K562 (cell line): Measurements from ENCODE around the gene ADAMTS15.

ENCODE experiments used
- ASH1L ChIP-seq: fragments of 450-650 bp; IDR thresholded peaks from 2 replicates; pipeline ENCODE4 v1.6.1; 2018; ENCODE audit warnings: borderline replicate concordance, mild to moderate bottlenecking, low read depth; ENCODE audit not compliant: partially characterized antibody
- CHD2 ChIP-seq: IDR thresholded peaks from 2 replicates; pipeline ENCODE4 v1.6.1; 2011; ENCODE audit warnings: low read depth, low read length
- HDAC2 ChIP-seq: fragments of 450-650 bp; IDR thresholded peaks from 2 replicates; pipeline ENCODE4 v1.6.1; 2016; ENCODE audit warnings: mild to moderate bottlenecking
- RBM14 ChIP-seq: fragments of 200-400 bp; formaldehyde crosslinking; IDR thresholded peaks from 2 replicates; pipeline ENCODE4 v1.6.1; 2018; ENCODE audit warnings: low read depth, mild to moderate bottlenecking, low read length, moderate library complexity, borderline replicate concordance; ENCODE audit not compliant: insufficient read depth
- SMC3 ChIP-seq: conservative IDR thresholded peaks from 2 replicates; pipeline ENCODE4 v1.6.1; 2011; ENCODE audit warnings: low read depth, low read length, improper control_type of control experiment; ENCODE audit not compliant: insufficient read depth
- TCF7 ChIP-seq: sonication (generic); IDR thresholded peaks from 2 replicates; pipeline ENCODE4 v1.6.1; 2016; ENCODE audit warnings: antibody characterized with exemption, borderline replicate concordance
- ZNF224 ChIP-seq: sonication (generic); formaldehyde crosslinking; IDR thresholded peaks from 2 replicates; pipeline ENCODE4 v1.8.0; 2022; ENCODE audit warnings: mild to moderate bottlenecking, missing genetic modification reagents
- TF ChIP-seq, protein P1 (sequence below), 3 experiments: IDR thresholded peaks in 2 of 3; conservative IDR thresholded peaks in 1 of 3; 2 replicates each; pipeline ENCODE4 v1.5.1; 2011 to 2012; ENCODE audit warnings: low read length in 3 of 3, mild to moderate bottlenecking in 3 of 3, control low read depth in 2 of 3, improper control_type of control experiment in 1 of 3, inconsistent platforms in 1 of 3, low read depth in 1 of 3, mixed read lengths in 1 of 3, moderate library complexity in 1 of 3; ENCODE audit not compliant: insufficient read depth in 2 of 3

- TF ChIP-seq, protein P1, sequence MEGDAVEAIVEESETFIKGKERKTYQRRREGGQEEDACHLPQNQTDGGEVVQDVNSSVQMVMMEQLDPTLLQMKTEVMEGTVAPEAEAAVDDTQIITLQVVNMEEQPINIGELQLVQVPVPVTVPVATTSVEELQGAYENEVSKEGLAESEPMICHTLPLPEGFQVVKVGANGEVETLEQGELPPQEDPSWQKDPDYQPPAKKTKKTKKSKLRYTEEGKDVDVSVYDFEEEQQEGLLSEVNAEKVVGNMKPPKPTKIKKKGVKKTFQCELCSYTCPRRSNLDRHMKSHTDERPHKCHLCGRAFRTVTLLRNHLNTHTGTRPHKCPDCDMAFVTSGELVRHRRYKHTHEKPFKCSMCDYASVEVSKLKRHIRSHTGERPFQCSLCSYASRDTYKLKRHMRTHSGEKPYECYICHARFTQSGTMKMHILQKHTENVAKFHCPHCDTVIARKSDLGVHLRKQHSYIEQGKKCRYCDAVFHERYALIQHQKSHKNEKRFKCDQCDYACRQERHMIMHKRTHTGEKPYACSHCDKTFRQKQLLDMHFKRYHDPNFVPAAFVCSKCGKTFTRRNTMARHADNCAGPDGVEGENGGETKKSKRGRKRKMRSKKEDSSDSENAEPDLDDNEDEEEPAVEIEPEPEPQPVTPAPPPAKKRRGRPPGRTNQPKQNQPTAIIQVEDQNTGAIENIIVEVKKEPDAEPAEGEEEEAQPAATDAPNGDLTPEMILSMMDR (IDR thresholded peaks at IDR 0.05 in 2 of 3, conservative IDR thresholded peaks at IDR 0.05 in 1 of 3; ENCODE audit: insufficient read depth in 2 of 3, low read depth in 1 of 3, low read length in 3 of 3), result no peak
- TF ChIP-seq CHD2, result no peak
- TF ChIP-seq RBM14, result no peak
- TF ChIP-seq ZNF224, result no peak
- TF ChIP-seq TCF7, result no peak
- no peak for TF ChIP-seq HDAC2
- no peak for TF ChIP-seq SMC3
- no peak for TF ChIP-seq ASH1L
Measured at GRCh38 chr11:130478881-130479280, 30.4 kb downstream of the ADAMTS15 start.
